Neutrophil (primary cell): Measurements from ENCODE around the gene ATP1A2.

Experiments used
- H3K27ac ChIP-seq: fragments of 200-600 bp; sonication (generic); 2 replicates; pipeline ENCODE4 v1.5.1; 2016; ENCODE audit warnings: mild to moderate bottlenecking, moderate library complexity
- H3K27me3 ChIP-seq: fragments of 200-600 bp; sonication (generic); 2 replicates; pipeline ENCODE4 v1.6.0; 2016; ENCODE audit warnings: mild to moderate bottlenecking
- H3K36me3 ChIP-seq: fragments of 200-600 bp; sonication (generic); 2 replicates; pipeline ENCODE4 v1.5.1; 2017
- H3K4me1 ChIP-seq, 2 experiments: fragments of 200-600 bp in 1 of 2; sonication (generic) in 1 of 2; 1 replicate in 1 of 2; 2 replicates in 1 of 2; pipeline versions ENCODE4 v1.5.1 to v1.6.1; 2013 to 2016; ENCODE audit warnings: low read depth in 1 of 2, low read length in 1 of 2, mild to moderate bottlenecking in 1 of 2, moderate library complexity in 1 of 2; ENCODE audit not compliant: control insufficient read depth in 1 of 2, insufficient read depth in 1 of 2
- H3K4me3 ChIP-seq, 2 experiments: fragments of 200-600 bp in 1 of 2; sonication (generic) in 1 of 2; 1 replicate in 1 of 2; 2 replicates in 1 of 2; pipeline ENCODE4 v1.5.1; 2013 to 2016; ENCODE audit warnings: low read depth in 1 of 2, low read length in 1 of 2, mild to moderate bottlenecking in 1 of 2, moderate library complexity in 1 of 2
- H3K9me3 ChIP-seq: fragments of 200-600 bp; sonication (generic); 2 replicates; pipeline ENCODE4 v1.5.1; 2016
- TF ChIP-seq, protein P1 (sequence below): fragments of 200-600 bp; sonication (generic); IDR thresholded peaks from 2 replicates; pipeline ENCODE4 v1.5.1; 2016; ENCODE audit warnings: antibody characterized with exemption

Gene ATP1A2

GRCh38 chr1:160148121-160148520 lies 32.6 kb downstream of the ATP1A2 start:
- H3K36me3 ChIP-seq, result no peaks in the 10 kb centered on the region
- TF ChIP-seq, protein P1, sequence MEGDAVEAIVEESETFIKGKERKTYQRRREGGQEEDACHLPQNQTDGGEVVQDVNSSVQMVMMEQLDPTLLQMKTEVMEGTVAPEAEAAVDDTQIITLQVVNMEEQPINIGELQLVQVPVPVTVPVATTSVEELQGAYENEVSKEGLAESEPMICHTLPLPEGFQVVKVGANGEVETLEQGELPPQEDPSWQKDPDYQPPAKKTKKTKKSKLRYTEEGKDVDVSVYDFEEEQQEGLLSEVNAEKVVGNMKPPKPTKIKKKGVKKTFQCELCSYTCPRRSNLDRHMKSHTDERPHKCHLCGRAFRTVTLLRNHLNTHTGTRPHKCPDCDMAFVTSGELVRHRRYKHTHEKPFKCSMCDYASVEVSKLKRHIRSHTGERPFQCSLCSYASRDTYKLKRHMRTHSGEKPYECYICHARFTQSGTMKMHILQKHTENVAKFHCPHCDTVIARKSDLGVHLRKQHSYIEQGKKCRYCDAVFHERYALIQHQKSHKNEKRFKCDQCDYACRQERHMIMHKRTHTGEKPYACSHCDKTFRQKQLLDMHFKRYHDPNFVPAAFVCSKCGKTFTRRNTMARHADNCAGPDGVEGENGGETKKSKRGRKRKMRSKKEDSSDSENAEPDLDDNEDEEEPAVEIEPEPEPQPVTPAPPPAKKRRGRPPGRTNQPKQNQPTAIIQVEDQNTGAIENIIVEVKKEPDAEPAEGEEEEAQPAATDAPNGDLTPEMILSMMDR, result no peak
- H3K4me1 ChIP-seq, result no peaks in the 10 kb centered on the region
- H3K4me3 ChIP-seq, result no peak overlapping the region
- no peak overlapping the region for H3K27ac ChIP-seq
- H3K27me3 ChIP-seq, result no peaks in the 10 kb centered on the region
- no peaks in the 10 kb centered on the region for H3K9me3 ChIP-seq

DNA sequence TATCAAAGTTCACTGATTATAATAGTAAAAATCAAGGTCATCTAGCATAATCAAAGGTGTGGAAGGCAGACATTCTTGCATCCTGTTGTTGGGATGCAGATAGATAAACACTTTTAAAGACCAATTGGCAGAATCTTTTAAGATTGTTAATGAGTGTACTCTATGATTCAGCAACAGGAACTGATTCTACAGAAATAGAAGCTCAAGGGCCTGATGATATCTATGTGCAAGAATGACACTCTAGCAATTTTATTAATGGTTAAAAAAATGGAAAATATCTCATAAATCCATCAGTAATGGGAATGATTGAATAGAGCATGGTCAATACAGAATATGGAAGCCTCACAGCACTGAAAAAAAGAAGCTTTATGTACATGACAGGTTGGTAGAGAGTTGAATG lies 33.7 kb downstream of the ATP1A2 start:
- H3K27ac ChIP-seq, result no peak overlapping the region
- TF ChIP-seq, protein P1, result no peak
- H3K9me3 ChIP-seq, result no peaks in the 10 kb centered on the region
- no peaks in the 10 kb centered on the region for H3K4me1 ChIP-seq
- no peak overlapping the region for H3K4me3 ChIP-seq
- no peaks in the 10 kb centered on the region for H3K36me3 ChIP-seq
- H3K27me3 ChIP-seq, result no peaks in the 10 kb centered on the region

DNA sequence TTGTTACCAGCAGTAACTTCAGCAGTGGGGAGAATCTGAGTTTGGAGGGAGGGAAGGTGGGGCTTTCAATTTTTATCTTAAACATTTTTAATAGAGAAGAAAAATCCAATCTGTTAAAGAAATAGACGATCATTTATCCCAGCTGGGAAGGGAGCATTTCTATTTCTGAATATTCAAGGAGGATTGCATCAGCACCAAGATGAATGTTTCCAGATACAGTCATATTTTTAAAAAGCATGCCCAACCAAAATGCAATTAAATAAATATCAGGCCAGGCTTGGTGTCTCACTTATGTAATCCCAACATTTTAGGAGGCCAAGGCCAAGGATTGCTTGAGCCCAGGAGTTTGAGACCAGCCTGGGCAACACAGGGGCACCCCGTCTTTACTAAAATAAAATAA lies 34.2 kb downstream of the ATP1A2 start:
- Histone ChIP-seq H3K27me3 (no peaks in the 10 kb centered on the region), H3K27ac (no peak overlapping the region), H3K9me3 (no peaks in the 10 kb centered on the region), H3K4me3 (no peak overlapping the region), H3K4me1 (no peaks in the 10 kb centered on the region), H3K36me3 (no peaks in the 10 kb centered on the region)
- TF ChIP-seq, protein P1, result no peak

- TF ChIP-seq, protein P1, result no peak
- Histone ChIP-seq H3K9me3 (no peaks in the 10 kb centered on the region), H3K27ac (no peak within 1 kb of the TSS), H3K27me3 (no peaks in the 10 kb centered on the region), H3K4me3 (no peak within 1 kb of the TSS), H3K4me1 (no peaks in the 10 kb centered on the region), H3K36me3 (no peaks in the 10 kb centered on the region)
Measured at GRCh38 chr1:160151303-160151702, 35.7 kb downstream of the ATP1A2 start, which contains the start of gene ATP1A4. Gene ATP1A4, plus strand, starts transcription at chr1:160151603. Its CDS starts 438 bp downstream, at chr1:160152041.

DNA sequence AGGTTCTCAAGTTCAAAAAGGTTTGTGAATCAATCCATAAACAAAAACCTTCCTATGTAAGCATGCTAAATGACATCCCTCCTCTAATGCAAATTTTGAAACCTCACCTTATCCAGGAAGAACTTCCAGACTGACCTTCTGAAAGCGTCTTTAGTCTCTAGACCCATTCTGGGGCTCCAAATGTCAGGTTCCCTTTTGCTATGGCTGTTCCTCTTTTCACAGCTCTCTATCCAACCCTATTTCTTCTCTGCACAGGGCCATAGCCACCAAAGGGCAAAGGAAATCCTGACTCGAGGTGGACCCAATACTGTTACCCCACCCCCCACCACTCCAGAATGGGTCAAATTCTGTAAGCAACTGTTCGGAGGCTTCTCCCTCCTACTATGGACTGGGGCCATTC lies 39.2 kb downstream of the ATP1A2 start:
- Histone ChIP-seq H3K36me3 (no peaks in the 10 kb centered on the region), H3K4me3 (no peak overlapping the region), H3K27ac (no peak overlapping the region), H3K27me3 (no peaks in the 10 kb centered on the region), H3K4me1 (no peaks in the 10 kb centered on the region), H3K9me3 (no peaks in the 10 kb centered on the region)
- TF ChIP-seq, protein P1, result no peak

GRCh38 chr1:160156361-160156760 lies 40.8 kb downstream of the ATP1A2 start:
- H3K9me3 ChIP-seq, result no peaks in the 10 kb centered on the region
- TF ChIP-seq, protein P1, result no peak
- no peaks in the 10 kb centered on the region for H3K27me3 ChIP-seq
- no peak overlapping the region for H3K27ac ChIP-seq
- H3K4me1 ChIP-seq, result no peaks in the 10 kb centered on the region
- no peaks in the 10 kb centered on the region for H3K36me3 ChIP-seq
- no peak overlapping the region for H3K4me3 ChIP-seq
